ENCODE measurements around the gene SHANK3. TPM values are rescaled to one million over a fixed set of nuclear protein-coding genes. Genes with fewer than 3 reads are reported as not detected.

The SHANK3 gene
- total RNA-seq, 2 donors from 2014 or later: 0.66 TPM; not detected in 1

GRCh38 chr22:50686794-50687193 is 14.2 kb downstream of the SHANK3 start:
- peak in 1 of 2 donors; percentile 21 for DNase-seq (ENCODE audit: low spot score in 2 of 2)
- H3K9me3 Mint-ChIP-seq: peaks cover 0 to under 1% of the 10 kb centered on the region in 2 donors
- ATAC-seq: no peak
- H3K36me3 Mint-ChIP-seq: no peaks in the 10 kb centered on the region
- no peak overlapping the region for H3K27ac Mint-ChIP-seq

- DNase-seq (ENCODE audit: low spot score in 2 of 2): no peak
Observed at GRCh38 chr22:50687829-50688228, 15.2 kb downstream of the SHANK3 start.

GRCh38 chr22:50688448-50688847 is 15.8 kb downstream of the SHANK3 start:
- Mint-ChIP-seq H3K36me3 (no peaks in the 10 kb centered on the region), H3K9me3 (peaks cover 0 to 6% of the 10 kb centered on the region in 2 donors), H3K27ac (no peak overlapping the region)
- ATAC-seq (no peak), DNase-seq (ENCODE audit: low spot score in 2 of 2) (peak in 1 of 2 donors; percentile 41)

More at GRCh38 chr22:50687829-50688228, 15.2 kb downstream of the SHANK3 start:
- Mint-ChIP-seq H3K36me3 (no peaks in the 10 kb centered on the region), H3K9me3 (peaks cover 0 to 6% of the 10 kb centered on the region in 2 donors), H3K27ac (no peak overlapping the region)
- ATAC-seq: no peak

DNA sequence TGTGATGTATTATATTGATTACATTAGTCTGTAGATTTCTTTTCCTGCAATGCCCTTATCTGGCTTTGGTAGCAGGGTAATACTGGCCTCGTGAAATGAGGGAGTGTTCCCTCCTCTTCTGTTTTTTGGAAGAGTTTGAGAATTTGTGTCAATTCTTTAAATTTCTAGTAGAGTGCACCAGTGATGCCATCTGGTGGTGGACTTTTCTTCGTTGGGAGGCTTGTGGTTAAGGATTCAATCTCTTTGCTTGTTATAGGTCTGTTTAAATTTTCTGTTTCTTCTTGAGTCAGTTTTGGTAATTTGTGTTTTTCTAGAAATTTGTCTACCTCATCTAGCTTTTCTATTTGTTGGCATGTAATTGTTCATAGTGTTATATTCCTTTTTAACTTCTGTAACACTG is 18.9 kb downstream of the SHANK3 start:
- ATAC-seq (peak in 1 of 2 donors; percentile 68), DNase-seq (ENCODE audit: low spot score in 2 of 2) (peak; percentile 23 to 48)
- H3K9me3 Mint-ChIP-seq: peaks cover 0 to 6% of the 10 kb centered on the region in 2 donors
- no peak overlapping the region for H3K27ac Mint-ChIP-seq
- no peaks in the 10 kb centered on the region for H3K36me3 Mint-ChIP-seq

- DNase-seq (ENCODE audit: low spot score in 2 of 2): no peak
- Mint-ChIP-seq H3K9me3 (peaks cover 0 to 6% of the 10 kb centered on the region in 2 donors), H3K36me3 (no peaks in the 10 kb centered on the region), H3K27ac (no peak overlapping the region)
- ATAC-seq: no peak
Observed at GRCh38 chr22:50693462-50693861, 20.8 kb downstream of the SHANK3 start.

- Mint-ChIP-seq H3K36me3 (no peaks in the 10 kb centered on the region), H3K27ac (no peak overlapping the region), H3K9me3 (peaks cover 0 to 6% of the 10 kb centered on the region in 2 donors)
- DNase-seq (ENCODE audit: low spot score in 2 of 2): no peak
- ATAC-seq: no peak
Observed at GRCh38 chr22:50694099-50694605, 21.5 kb downstream of the SHANK3 start.

- H3K9me3 Mint-ChIP-seq: peaks cover 0 to 6% of the 10 kb centered on the region in 2 donors
- no peaks in the 10 kb centered on the region for H3K36me3 Mint-ChIP-seq
- H3K27ac Mint-ChIP-seq: peak overlapping the region in 1 of 2 donors; percentile 15
- ATAC-seq: no peak
- DNase-seq (ENCODE audit: low spot score in 2 of 2): no peak
Observed at GRCh38 chr22:50694766-50695420, 22.3 kb downstream of the SHANK3 start.

DNA sequence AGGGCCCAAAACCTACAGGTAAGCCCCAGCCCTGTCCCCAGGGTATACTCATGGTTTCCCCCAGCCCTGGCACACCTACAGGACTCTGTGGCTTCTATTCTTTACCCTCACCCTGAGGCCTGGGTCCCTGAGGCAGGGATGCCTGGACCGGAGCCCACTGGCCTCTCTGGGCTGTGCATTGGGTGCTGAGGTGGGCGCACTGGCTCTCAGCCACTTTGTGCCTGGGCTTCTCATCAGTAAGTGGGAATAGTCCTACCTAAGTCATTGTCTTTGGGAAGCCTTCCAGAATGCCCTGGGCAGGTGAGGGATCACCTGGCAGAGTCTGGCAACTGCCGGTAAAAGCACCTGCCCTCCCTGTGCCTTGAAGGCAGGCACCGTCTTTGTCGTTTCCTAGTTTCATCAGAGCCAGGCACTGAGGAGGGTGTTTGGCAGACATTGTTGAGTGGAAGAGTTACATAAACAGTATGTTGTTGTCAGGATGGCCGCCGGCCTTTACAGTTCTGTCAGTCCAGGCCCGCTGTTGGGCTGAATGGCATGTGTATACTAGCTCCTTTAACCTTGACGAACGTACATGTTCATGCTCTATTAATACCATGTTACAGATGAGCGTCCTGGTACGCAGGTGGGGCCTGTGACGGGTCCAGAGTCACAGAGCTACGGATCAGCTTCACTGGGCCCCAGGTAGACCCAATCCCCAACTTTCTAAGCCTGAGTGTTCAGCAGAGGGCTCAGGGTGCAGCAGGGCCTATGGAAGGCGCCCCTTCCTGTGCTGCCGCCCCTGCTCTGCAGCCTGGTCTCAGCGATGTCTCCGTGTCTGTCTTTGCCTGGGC is 23.0 kb downstream of the SHANK3 start:
- DNase-seq (ENCODE audit: low spot score in 2 of 2) (no peak), ATAC-seq (no peak)
- Mint-ChIP-seq H3K27ac (no peak overlapping the region), H3K9me3 (peaks cover 0 to 6% of the 10 kb centered on the region in 2 donors), H3K36me3 (no peaks in the 10 kb centered on the region)

DNA sequence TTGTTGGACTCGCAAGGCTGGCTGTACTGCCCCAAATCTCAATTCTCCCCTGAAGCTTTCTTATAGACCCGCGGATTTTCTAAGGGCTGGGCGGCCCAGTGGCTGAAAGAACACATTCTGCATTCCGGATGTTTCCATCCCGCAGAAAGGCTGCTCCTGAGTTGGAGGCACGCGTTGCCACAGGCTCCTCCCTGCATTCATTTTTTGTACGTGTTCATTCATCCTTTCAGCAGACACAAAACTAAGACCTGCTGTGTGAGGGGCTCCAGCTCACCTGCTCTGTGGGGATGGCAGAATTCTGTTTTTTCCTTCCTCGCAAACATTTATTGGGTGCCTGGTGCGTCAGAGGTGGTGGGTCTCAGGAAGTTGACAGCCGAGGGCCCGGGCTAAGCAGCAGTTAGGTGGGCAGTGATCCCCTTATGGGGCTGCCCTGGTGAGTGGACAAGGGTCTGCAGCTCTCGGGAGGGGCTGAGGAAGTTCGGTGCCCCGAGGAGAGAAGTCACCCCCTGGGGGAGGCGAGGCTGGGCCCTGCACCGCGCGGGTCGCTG is 23.7 kb downstream of the SHANK3 start:
- H3K27ac Mint-ChIP-seq: no peak overlapping the region
- ATAC-seq (no peak), DNase-seq (ENCODE audit: low spot score in 2 of 2) (no peak)
- H3K9me3 Mint-ChIP-seq: peaks cover 0 to 6% of the 10 kb centered on the region in 2 donors
- H3K36me3 Mint-ChIP-seq: no peaks in the 10 kb centered on the region

DNA sequence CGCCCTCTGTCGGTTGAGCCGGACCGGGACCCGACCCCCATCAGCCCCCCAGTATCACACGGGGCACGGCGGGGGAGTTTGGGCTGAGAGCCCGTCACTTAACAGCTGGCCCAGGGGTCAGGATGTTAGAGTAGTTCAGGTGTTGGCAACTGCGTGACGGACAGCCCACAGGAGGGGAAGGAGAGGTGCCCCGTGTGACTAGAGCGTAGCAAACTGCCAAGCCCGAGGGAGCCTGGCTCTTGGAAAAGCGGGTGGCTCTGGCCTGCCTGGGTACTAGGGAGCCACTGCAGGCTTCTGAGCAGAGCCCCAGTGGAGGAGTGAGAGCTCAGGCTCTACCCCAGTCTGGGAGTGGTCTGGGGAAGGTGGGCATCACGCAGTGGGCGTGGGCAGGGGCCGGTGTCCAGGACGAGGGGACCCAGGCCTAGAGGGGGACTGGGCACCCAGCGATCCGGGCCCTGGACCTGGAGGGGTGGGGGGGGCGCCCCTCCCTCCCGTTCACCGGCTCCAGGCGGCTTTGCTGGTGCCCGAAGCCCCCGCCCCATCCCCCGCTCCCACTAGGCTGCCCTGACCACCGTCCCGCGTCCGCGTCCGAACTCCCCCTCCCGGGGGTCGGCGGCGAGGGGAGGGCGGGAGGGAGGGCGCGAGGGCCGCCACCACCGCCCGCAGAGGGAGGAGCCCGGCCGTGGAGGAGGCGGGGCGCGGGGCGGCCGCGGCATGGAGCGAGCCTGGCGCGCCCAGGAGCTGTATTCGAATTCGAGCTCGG is 24.4 kb downstream of the SHANK3 start:
- Mint-ChIP-seq H3K9me3 (peaks cover 0 to 3% of the 10 kb centered on the region in 2 donors), H3K27ac (no peak overlapping the region), H3K36me3 (no peaks in the 10 kb centered on the region)
- no peak for DNase-seq (ENCODE audit: low spot score in 2 of 2)
- no peak for ATAC-seq

DNA sequence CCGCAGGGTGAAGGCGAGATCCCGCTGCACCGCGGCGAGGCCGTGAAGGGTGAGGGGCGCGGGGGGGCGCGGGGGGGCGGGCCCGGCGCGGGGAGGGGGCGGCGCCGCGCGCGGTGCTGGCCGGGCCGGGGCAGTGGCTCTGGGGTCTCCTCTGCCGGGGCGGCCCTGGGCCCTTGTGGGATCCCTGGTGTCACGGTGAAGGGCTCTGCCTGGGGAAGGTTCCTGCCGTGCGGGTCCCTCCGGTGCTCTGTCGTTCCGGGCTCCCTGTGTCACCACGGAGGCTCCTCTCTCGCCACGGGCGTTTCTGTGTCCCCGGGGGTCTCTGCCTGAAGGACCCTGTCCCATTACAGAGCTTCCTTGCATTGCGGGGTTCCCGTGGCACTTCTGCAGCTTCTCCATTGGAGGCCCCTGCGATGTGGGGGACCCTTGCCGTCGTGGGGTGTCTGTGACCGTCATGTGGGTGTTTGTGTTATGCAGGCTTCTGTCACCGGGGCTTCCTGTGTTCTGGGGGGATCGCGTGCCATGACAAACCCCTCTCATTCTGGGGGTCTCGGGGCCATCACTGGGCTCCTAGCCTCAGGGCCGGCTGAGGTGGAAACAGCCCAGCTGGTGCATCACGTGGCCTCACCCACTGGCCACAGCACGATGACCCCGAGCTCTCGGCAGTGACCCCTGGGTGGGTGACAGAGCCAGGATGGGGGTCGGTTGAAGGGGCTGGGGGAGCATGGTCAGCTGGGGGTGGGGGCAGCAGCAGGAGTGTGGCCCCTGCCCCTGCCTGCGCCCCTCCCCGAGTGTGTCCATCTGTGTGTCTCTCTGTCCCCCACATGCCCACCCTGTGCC is 25.3 kb downstream of the SHANK3 start:
- DNase-seq (ENCODE audit: low spot score in 2 of 2): no peak
- Mint-ChIP-seq H3K27ac (no peak overlapping the region), H3K36me3 (no peaks in the 10 kb centered on the region), H3K9me3 (no peaks in the 10 kb centered on the region)
- no peak for ATAC-seq

- no peak for DNase-seq (ENCODE audit: low spot score in 2 of 2)
- no peak for ATAC-seq
- H3K9me3 Mint-ChIP-seq: no peaks in the 10 kb centered on the region
- H3K27ac Mint-ChIP-seq: no peak overlapping the region
- no peaks in the 10 kb centered on the region for H3K36me3 Mint-ChIP-seq
Observed at GRCh38 chr22:50698546-50698945, 25.9 kb downstream of the SHANK3 start.

DNA sequence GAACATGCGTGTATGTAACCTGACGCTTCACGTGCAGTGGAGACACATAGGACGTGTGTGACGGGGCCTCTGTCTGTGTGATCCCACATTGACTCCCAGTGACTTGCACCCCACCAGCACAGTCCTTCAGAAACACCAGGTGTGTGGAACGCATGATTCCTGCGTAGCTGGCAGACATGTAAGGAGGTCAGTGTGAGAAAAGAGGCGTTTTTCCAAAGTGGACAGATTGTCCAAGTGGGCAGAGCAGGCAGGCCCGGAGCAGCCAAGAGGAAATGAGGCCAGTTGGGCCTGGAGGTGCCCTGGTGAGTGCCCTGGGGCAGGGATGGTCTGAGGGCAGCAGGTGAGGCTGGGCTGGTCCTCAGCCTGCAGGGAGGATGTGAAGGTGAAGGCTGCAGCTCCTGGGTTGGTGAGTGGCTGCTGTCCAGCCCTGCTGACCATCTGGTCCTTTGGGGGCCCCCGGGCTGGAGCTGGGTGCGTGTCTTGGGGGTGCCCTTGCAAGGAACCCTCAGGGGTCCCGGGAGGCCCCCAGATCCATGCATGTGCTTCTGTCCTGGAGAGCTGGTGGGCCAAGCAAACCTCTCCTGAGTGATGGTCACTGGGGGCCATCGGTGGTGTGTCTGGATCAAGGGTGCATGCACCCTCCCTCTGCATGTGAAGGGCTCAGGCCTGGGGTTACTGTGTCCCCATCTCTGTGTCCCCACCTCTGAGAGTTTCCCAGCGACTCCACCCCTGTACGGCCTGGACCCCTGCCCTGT is 26.6 kb downstream of the SHANK3 start:
- H3K27ac Mint-ChIP-seq: no peak overlapping the region
- no peak for DNase-seq (ENCODE audit: low spot score in 2 of 2)
- no peaks in the 10 kb centered on the region for H3K36me3 Mint-ChIP-seq
- ATAC-seq: no peak
- no peaks in the 10 kb centered on the region for H3K9me3 Mint-ChIP-seq

GRCh38 chr22:50699756-50700386 is 27.2 kb downstream of the SHANK3 start:
- ATAC-seq (no peak), DNase-seq (ENCODE audit: low spot score in 2 of 2) (no peak)
- H3K27ac Mint-ChIP-seq: no peak overlapping the region
- no peaks in the 10 kb centered on the region for H3K36me3 Mint-ChIP-seq
- H3K9me3 Mint-ChIP-seq: no peaks in the 10 kb centered on the region
